IMR-90 (cell line): ENCODE data around the gene SLCO3A1.

Experiments
- FOS ChIP-seq: fragments of 150-350 bp; IDR thresholded peaks from 2 replicates; pipeline ENCODE4 v1.6.1; 2016; ENCODE audit warnings: low read depth, low read length
- POLR2A ChIP-seq: IDR thresholded peaks from 2 replicates; pipeline ENCODE4 v1.6.1; 2012; ENCODE audit warnings: mild to moderate bottlenecking, low read depth, low read length
- RCOR1 ChIP-seq: IDR thresholded peaks from 2 replicates; pipeline ENCODE4 v1.6.1; 2012; ENCODE audit warnings: mild to moderate bottlenecking, low read length, improper control_type of control experiment; ENCODE audit not compliant: insufficient replicate concordance
- SMC3 ChIP-seq: fragments of 150-350 bp; IDR thresholded peaks from 2 replicates; pipeline ENCODE4 v1.6.1; 2016; ENCODE audit warnings: low read depth, mild to moderate bottlenecking, antibody characterized with exemption, low read length, moderate library complexity
- TF ChIP-seq, protein P1 (sequence below): conservative IDR thresholded peaks from 2 replicates; pipeline ENCODE4 v1.5.1; 2012; ENCODE audit warnings: mild to moderate bottlenecking, low read depth, low read length, improper control_type of control experiment

DNA sequence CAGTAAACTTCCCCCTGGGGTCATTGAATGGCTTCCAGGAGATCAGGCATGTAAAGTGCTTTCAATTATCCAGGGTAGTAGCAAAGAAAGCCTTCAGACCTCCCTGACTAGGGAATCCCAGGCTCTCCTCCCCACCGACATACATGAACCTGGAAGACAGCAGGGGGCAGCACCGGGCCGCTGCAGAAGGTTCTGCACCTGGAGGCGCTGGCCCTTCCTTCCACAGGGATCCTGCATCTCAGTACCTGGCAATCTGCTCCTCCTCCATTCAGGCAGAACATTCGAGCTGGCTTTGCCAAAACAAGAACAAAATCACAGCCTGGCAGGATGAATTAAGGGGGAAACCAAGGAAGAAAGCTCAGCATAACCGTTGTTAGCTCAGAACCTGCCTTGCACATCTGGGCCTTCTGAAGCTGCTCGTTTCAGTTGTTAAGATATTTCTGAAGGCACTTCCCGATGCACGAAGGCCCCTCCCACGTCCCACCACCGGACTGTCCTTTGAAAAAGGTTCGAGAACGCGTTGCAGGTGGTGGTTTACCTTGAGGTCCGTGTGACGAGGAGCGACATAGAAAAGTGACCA lies 237.7 kb downstream of the SLCO3A1 start:
- TF ChIP-seq, protein P1, sequence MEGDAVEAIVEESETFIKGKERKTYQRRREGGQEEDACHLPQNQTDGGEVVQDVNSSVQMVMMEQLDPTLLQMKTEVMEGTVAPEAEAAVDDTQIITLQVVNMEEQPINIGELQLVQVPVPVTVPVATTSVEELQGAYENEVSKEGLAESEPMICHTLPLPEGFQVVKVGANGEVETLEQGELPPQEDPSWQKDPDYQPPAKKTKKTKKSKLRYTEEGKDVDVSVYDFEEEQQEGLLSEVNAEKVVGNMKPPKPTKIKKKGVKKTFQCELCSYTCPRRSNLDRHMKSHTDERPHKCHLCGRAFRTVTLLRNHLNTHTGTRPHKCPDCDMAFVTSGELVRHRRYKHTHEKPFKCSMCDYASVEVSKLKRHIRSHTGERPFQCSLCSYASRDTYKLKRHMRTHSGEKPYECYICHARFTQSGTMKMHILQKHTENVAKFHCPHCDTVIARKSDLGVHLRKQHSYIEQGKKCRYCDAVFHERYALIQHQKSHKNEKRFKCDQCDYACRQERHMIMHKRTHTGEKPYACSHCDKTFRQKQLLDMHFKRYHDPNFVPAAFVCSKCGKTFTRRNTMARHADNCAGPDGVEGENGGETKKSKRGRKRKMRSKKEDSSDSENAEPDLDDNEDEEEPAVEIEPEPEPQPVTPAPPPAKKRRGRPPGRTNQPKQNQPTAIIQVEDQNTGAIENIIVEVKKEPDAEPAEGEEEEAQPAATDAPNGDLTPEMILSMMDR = peak; percentile 59
- TF ChIP-seq RCOR1 (no peak), POLR2A (no peak), FOS (no peak), SMC3 (peak; percentile 37)
